GM18861 (cell line): Measurements from ENCODE around the gene KYNU.
A peak's percentile ranks its signal among the peaks of the same experiment; 100 is the strongest.
"Not testable (repeated sequence)": the region's sequence is repeated elsewhere in the genome, so short reads cannot be mapped to it uniquely, and the experiment has no call there.

ENCODE experiments used
- ATAC-seq: cut with Tn5 transposase; IDR thresholded peaks from one replicate; pipeline ENCODE4 v1.9.1; 2021; ENCODE audit not compliant: unreplicated experiment

Gene KYNU

DNA sequence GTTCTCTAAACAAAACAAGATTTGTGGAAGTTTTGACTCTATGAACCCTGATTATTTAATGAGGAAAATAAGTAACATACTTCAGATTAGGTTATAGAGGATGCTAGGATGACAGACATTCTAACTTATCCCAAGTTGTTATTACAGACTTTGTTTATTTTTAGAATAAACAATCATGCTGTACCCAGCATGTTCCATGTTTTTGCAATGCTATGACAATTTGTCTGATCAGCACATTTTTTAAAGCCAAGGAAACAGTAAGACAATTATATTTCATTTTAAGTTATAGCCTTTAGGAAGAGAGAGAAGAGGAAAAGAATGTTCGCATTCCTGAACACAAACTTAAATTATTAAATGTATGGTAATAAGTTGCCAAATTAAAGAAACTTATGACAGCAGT lies 119.8 kb downstream of the KYNU start:
- ATAC-seq, result no peak

- ATAC-seq, result no peak
Measured at GRCh38 chr2:143000599-143000998, 123.1 kb downstream of the KYNU start.

DNA sequence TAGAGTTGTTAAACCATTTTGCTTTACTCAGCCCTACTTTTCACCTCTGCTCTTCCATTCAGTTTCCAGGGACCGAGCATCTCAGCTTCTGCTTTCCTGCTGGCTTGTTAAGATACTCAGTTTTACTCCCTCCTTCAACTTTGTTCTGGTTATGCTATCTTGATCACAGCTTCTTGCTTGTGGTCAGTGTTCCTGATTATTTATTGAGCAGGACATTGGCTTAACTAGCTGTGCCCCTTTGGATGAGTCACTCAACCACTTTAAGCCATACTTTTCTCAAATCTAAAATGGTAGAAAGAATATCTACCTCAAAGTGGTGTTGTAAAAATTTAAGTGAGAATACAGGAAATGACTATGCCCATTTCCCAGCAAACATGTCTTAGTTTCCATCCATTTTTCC lies 124.0 kb downstream of the KYNU start:
- no peak for ATAC-seq

GRCh38 chr2:143015656-143016055 lies 138.2 kb downstream of the KYNU start:
- no peak for ATAC-seq

DNA sequence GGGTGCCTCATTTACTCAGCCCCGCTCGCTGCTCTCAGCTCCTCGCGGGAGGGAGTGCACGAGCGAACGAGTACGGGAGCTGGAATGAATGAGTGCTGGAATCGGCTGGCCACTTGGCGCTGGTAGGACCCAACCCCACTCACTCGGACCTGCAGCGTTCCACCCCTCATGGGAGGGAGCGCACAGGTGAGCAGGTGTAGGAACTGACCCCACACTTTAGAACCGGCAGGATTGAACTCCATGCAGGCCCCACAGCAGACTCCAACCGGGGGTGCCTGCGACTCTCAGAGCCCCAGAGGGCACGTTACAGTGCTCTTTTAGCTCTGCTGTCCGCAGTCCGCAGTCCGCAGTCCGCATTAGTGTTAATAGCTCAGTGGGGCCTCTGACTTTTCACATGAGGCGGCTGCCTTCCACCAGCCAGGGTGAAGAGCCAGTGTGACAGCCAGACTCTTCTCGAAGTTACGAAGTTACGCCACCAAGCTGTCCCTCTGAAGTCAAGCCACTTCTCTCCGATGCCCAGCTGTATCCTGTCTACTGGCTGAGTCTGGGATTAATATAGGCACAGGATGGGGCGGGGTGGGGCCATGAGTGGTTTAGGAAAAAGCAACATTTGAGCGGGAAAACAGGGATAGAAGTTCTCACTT lies 149.1 kb downstream of the KYNU start:
- ATAC-seq, result no peak

- no peak for ATAC-seq
Measured at GRCh38 chr2:143029141-143029540, 151.7 kb downstream of the KYNU start.

GRCh38 chr2:143030127-143030526 lies 152.7 kb downstream of the KYNU start:
- peak; percentile 47 for ATAC-seq

DNA sequence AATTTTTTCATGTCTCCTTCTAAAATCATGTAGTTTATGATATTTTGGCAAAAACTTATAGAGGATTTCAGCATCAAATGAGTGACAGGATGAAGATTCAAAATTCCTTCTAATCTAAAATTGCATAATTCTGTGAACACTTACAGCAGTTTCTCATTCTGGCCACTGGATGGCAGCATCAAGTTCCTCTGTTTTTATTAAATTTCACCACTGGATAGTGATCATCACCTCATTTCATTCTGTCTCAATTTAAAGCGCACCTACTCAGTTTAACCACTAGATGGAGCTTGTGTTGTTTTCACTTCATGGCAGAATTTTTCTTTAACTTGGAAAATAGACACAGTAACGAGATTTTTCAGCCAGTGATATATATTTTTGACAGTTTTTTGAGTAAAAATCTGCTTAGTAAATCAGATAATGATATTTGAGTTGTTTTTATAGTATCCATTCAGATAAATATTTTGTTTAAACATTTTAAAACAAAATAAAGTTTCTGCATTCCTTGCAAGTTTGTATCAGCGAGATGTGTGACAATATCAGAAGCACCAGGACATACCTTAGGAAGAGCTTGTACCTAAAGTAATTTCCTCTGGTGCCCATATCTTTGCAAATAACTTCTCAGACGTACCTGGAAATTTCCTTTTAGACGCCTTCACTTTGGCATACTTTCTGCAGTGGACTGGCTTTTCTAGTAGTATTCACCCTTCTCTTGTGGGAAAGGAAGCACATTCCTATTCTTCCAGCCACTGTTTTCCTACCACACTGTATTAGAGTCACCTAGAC lies 157.0 kb downstream of the KYNU start:
- ATAC-seq, result peak; percentile 92

- ATAC-seq, result no peak
Measured at GRCh38 chr2:143051465-143051864, 174.0 kb downstream of the KYNU start.

DNA sequence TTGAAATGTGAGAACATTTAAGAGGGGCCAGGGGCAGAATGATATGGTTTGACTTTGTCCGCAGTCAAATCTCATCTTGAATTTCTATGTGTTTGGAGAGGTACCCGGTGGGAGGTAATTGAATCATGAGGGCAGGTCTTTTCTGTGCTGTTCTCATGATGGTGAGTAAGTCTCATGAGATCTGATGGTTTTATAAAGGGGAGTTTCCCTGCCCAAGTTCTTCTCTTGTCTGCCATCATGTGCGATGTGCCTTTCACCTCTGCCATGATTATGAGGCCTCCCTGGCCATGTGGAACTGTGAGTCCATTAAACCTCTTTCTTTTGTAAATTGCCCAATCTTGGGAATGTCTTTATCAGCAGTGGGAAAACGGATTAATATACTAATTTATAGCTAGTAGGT lies 176.0 kb downstream of the KYNU start:
- not testable (repeated sequence) for ATAC-seq

GRCh38 chr2:143056550-143056949 lies 179.1 kb downstream of the KYNU start:
- ATAC-seq, result no peak

DNA sequence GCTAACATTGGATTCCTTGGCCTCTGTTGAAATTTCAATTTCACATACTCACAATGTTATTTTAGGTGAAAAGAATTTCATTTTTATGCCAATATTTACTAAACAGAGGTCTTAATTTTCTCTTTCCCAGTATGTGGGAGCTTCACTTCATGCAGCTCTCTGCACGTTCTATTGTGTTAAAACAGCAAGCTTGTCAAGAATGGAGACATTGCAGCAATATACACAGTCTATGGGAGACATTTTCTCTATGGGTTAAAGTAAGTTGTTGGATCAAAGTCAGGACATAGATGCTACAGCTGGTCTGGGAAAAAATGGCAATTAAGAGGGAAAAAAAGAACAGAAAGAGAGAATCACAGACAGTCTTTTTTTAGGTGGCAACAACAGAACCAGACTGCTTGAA lies 181.4 kb downstream of the KYNU start:
- no peak for ATAC-seq

GRCh38 chr2:143063612-143064200 lies 186.2 kb downstream of the KYNU start:
- ATAC-seq, result no peak

- no peak for ATAC-seq
Measured at GRCh38 chr2:143068094-143068493, 190.6 kb downstream of the KYNU start.

GRCh38 chr2:143068509-143068908 lies 191.0 kb downstream of the KYNU start:
- no peak for ATAC-seq

DNA sequence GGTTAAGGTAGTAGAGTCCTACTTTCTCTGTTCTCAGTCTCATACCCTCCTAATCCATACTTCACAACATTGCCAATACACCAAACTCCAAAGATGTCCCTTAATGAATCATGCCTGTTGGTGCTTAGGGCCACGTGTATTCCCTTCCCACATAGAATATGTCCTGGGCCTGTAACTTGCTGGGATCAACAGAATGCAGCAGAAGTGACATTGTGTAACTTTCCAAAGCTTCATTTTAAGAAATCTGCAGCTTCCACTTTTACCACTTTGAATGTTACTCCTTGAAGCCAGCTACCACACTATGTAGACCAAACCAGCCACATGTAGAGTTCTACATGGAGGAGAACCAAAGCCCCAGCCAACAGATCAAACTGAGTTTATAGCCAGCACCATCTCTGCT lies 193.2 kb downstream of the KYNU start:
- ATAC-seq, result no peak

DNA sequence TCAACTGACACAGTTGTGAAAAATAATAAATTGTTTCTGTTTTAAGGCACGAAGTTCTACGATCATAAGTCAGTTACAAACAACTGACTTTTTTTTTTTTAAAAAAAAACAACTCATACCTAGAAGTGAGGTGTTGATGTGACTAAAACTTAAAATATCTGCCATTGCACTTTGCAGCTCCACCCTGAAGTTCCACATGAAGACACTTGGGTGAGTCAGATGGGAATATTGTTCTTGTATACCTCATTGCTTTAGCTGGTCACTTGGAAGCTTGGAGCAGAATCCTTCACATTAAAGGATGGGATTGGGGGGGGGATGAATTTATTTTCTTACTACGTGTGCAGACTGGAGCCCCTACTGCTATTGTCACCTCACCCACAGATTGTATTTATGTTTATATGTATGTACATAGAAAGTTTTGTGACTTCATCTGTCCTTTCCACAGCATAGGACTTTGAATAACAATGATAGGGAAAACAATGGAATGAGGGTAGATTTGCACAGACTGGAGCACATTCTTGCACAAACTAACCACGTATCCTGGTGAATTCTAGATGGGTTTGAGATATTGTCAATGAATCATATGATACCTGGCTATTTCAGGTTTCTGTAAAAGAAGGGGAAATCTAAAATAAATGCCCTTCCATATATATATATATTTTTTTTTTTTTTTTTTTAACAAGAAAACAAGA lies 193.9 kb downstream of the KYNU start:
- ATAC-seq, result no peak

- ATAC-seq, result not testable (repeated sequence)
Measured at GRCh38 chr2:143074913-143075312, 197.4 kb downstream of the KYNU start.

DNA sequence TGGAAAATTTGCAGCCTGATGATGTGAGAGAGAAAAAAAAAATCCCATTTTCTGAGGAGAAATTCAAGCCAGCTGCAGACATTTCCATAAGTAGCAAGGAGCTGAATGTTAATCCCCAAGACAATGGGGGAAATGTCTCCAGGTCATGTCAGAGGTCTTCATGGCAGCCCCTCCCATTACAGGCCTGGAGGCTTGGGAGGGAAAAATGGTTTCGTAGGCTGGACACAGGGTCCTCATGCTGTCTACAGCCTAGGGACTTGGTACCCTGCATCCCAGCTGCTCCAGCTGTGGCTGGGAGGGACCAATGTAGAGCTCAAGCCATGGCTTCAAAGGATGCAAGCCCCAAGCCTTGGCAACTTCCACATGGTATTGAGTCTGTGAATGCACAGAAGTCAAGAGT lies 198.2 kb downstream of the KYNU start:
- no peak for ATAC-seq

GRCh38 chr2:143078104-143078503 lies 200.6 kb downstream of the KYNU start:
- no peak for ATAC-seq

DNA sequence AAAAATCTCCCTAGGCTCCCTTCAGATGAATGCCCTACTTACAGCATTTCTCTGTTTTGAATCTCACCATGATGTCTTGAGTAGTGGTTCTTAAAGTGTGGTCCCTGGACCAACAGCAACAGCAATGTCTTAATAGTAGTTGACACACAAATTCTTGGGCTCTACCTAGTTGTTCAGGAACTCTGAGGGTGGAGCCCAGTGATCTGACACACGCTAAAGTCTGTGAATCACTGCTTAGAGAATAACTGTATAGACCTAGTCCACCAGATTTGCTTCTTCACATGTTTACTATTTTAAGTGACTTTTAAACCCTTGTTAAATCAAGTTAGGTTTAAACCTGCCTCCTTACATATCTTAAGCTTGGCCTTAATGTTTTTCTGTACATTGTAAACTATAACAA lies 204.2 kb downstream of the KYNU start:
- no peak for ATAC-seq

GRCh38 chr2:143083636-143084035 lies 206.2 kb downstream of the KYNU start:
- ATAC-seq, result peak; percentile 46
